Measurements from ENCODE around the gene PRSS56. TPM values are rescaled to one million over a fixed set of nuclear protein-coding genes. Genes with fewer than 3 reads are reported as not detected.

The PRSS56 gene
- total RNA-seq, 1 donor from 2014 or later = 52.4 TPM

DNA sequence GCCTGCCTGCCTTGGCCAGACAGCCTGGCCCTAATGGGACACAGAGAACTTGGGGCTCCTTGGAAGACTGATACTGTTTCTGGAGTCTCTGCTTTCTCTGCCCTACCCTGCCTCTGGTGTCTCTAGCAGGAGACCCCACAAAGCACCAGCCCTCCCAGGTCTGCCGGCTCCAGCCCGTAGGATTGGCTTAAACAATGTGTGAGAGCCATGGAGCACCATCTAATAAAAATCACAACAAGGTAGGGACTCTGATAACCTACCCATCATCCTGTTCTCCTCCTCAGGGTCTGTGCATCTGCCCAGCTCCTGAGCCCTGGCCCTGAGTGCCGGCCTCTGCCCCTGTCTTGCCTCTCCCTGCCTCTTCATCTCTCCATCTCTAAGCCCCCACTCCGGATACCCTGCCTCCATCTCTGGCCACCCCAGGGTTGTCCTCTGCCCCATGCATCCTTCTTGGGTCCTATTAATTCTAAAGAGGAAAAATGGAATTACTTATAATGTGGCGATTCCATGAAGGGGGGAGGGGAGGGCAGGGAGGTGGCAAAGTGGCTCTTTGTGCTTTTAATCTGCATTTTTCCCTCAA lies 31.4 kb upstream of the PRSS56 start:
- peaks cover 24% of the 10 kb centered on the region for H3K4me1 Mint-ChIP-seq
- H3K36me3 Mint-ChIP-seq (ENCODE audit: low read depth) = no peaks in the 10 kb centered on the region
- H3K27me3 Mint-ChIP-seq (ENCODE audit: low read depth) = peaks cover 64% of the 10 kb centered on the region
- H3K9me3 Mint-ChIP-seq = no peaks in the 10 kb centered on the region
- no peak for DNase-seq (ENCODE audit: low read depth, low spot score)
- peak overlapping the region; percentile 77 for H3K4me3 Mint-ChIP-seq
- TF ChIP-seq, protein P1, sequence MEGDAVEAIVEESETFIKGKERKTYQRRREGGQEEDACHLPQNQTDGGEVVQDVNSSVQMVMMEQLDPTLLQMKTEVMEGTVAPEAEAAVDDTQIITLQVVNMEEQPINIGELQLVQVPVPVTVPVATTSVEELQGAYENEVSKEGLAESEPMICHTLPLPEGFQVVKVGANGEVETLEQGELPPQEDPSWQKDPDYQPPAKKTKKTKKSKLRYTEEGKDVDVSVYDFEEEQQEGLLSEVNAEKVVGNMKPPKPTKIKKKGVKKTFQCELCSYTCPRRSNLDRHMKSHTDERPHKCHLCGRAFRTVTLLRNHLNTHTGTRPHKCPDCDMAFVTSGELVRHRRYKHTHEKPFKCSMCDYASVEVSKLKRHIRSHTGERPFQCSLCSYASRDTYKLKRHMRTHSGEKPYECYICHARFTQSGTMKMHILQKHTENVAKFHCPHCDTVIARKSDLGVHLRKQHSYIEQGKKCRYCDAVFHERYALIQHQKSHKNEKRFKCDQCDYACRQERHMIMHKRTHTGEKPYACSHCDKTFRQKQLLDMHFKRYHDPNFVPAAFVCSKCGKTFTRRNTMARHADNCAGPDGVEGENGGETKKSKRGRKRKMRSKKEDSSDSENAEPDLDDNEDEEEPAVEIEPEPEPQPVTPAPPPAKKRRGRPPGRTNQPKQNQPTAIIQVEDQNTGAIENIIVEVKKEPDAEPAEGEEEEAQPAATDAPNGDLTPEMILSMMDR (conservative IDR thresholded peaks at IDR 0.05) = no peak
- no peak overlapping the region for H3K27ac Mint-ChIP-seq (ENCODE audit: unreplicated experiment)

DNA sequence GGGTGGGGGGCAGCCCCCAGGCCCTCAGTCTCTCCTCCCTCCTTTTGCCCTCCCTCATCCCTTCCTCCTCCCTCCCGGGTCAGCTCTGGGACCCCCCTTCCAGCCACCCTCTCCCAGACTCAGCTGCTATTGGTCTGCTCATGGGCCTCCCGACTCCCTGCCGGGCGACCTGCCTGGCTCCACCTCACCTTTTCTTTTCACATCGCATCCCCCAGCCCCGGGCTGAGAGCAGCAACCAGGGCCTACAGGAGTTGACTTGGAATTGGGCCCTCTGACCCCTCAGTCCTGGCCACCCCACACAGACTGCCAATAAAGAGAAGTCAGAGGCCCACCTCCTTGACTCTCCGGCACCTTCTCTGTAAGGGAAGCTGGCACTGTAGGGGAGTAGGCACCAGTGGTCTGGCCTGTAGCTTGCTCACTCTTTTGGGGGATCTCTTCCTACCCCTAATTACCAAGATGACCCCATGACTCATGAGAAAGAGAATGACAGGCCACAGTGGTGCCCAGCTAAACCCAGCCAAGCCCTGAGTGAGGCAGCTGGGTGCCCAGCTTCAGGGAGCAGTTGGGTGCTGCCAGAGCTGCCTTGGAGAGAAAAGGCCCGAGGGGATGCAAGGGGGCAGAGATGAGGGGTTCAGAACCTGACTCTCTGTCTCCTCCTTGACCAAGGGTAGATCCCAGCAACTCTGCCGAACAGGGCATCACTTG lies 30.5 kb upstream of the PRSS56 start:
- Mint-ChIP-seq H3K27ac (ENCODE audit: unreplicated experiment) (peak overlapping the region; percentile 87), H3K9me3 (no peaks in the 10 kb centered on the region), H3K36me3 (ENCODE audit: low read depth) (no peaks in the 10 kb centered on the region), H3K4me1 (peaks cover 29% of the 10 kb centered on the region), H3K27me3 (ENCODE audit: low read depth) (peaks cover 56% of the 10 kb centered on the region), H3K4me3 (peak overlapping the region; percentile 80)
- DNase-seq (ENCODE audit: low read depth, low spot score) = no peak
- TF ChIP-seq, protein P1 (conservative IDR thresholded peaks at IDR 0.05) = no peak

DNA sequence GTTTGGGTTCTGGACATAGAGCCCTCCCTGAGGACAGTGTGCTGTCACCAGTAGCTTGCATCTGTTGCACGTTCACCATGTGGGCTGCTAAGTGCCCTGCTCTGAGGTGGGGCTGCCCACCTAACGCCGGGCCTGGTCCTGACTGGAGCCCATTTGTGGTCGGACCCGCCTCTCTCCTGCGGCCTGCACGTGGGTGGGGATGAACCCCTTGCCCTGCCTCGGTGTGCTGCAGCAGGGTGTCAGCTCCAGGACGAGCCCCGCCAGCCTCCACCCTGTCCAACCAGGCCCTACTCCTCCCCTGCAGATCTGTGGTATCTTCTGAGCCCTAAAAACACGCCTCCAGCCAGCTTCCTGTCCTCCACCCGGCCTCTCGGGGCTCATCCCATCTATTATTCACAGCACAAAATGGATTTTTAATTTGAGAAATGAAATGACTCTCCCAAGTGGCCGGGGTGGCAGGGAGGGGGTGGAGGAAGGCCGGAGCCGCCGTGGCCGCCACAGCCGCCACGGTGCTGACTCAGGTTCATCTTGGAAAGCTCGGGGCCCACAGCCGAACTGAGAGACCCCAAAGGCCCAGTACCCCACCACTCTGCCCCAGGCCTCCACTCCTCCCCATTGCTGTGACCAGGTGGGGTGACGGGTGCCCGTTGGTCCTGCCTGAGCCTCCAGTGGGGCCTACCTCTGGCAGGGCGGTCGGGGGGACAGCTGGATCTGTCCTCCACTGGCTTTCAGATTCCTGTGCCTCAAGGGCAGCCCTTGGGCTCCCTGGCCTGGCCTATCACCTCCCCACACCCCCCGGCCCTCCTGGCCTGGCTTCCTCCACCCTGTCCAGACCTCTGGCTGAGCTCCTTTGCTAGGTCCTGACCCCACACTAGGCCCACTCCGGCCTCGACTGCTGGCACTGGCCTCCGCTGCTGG lies 29.7 kb upstream of the PRSS56 start:
- Mint-ChIP-seq H3K27ac (ENCODE audit: unreplicated experiment) (no peak overlapping the region), H3K9me3 (no peaks in the 10 kb centered on the region), H3K4me3 (no peak overlapping the region), H3K4me1 (peaks cover 24% of the 10 kb centered on the region), H3K27me3 (ENCODE audit: low read depth) (peaks cover 47% of the 10 kb centered on the region), H3K36me3 (ENCODE audit: low read depth) (no peaks in the 10 kb centered on the region)
- no peak for DNase-seq (ENCODE audit: low read depth, low spot score)
- TF ChIP-seq, protein P1 (conservative IDR thresholded peaks at IDR 0.05) = no peak

DNA sequence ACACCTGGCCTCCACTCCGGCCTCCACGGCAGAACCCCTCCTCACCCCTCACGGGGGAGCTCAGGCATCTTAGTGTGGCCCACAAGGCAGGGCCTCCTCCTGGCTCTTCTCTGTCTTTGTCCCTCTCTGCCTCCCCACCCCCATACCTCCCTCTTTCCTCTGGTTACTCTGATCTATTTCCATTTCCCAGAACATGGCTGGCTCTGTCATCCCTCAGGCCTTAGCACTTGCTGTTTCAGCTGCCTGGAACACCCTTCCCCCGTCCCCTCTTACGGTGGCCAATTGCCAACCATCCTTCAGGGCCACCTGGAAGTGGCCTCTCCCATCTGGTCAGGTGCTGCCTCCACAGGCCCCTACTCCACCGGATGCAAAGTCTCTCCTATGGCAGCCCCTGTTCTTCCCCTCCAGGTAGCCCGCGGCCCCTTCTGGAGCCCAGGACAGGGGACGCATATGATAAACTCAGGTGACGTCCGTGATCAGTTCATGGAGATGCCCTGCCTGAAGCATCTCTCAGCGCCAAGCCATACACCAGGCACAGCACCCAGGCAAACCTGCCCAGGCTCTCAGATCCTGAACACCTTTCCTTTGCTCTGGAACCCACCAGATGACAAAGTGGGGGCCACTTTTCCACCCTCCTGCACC lies 28.9 kb upstream of the PRSS56 start:
- Mint-ChIP-seq H3K36me3 (ENCODE audit: low read depth) (no peaks in the 10 kb centered on the region), H3K9me3 (no peaks in the 10 kb centered on the region), H3K4me1 (peaks cover 24% of the 10 kb centered on the region), H3K27ac (ENCODE audit: unreplicated experiment) (peak overlapping the region; percentile 86), H3K27me3 (ENCODE audit: low read depth) (peaks cover 43% of the 10 kb centered on the region), H3K4me3 (no peak overlapping the region)
- no peak for DNase-seq (ENCODE audit: low read depth, low spot score)
- TF ChIP-seq, protein P1 (conservative IDR thresholded peaks at IDR 0.05) = no peak

DNA sequence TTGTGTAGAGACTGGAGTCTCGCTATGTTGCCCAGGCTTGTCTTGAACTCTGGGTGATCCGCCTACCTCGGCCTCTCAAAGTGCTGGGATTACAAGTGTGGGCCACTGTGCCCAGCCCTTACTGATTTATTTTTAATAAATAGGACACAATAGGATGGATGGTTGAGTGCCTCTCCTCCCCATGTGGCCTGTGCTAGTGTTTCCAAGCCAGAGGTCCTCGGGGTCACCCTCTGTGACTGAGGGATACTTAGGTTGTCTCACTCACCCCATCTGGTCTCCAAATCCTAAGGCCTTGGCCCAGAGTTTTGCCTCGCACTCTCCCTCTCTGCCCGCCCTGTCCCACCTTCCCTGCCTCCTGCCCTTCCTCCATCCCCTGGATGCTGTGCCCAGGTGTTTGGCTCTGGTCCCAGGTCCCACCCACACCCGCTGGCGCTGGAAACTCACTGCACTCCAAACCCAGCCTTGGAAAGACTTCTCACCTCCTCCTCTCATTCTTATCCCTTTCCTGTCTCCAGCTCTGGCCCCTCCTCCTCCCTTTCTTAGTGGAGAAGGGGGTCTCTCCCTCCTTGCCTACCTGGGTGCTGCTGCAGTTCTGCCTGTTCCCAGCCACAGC lies 27.8 kb upstream of the PRSS56 start:
- peaks cover 35% of the 10 kb centered on the region for H3K27me3 Mint-ChIP-seq (ENCODE audit: low read depth)
- TF ChIP-seq, protein P1 (conservative IDR thresholded peaks at IDR 0.05) = no peak
- peaks cover 29% of the 10 kb centered on the region for H3K4me1 Mint-ChIP-seq
- H3K36me3 Mint-ChIP-seq (ENCODE audit: low read depth) = no peaks in the 10 kb centered on the region
- no peak for DNase-seq (ENCODE audit: low read depth, low spot score)
- H3K4me3 Mint-ChIP-seq = no peak overlapping the region
- H3K27ac Mint-ChIP-seq (ENCODE audit: unreplicated experiment) = no peak overlapping the region
- no peaks in the 10 kb centered on the region for H3K9me3 Mint-ChIP-seq
